ENCODE measurements around the gene RAPGEF4. TPM values are rescaled to one million over a fixed set of nuclear protein-coding genes. Genes with fewer than 3 reads are reported as not detected.

Gene RAPGEF4
- total and polyA plus RNA-seq, 2 of the 4 experiments (the other 2 are of a cell fraction), result 1.7 to 3.2 TPM

- CTCF ChIA-PET, result interaction anchor here (0.6 to 2.5 kb wide), 4 partner anchors 114 to 223 kb away, joined by 3 to 13 read pairs (median 4); no protein-coding TSS in a partner anchor
- POLR2A ChIA-PET (ENCODE audit: unreplicated experiment), result no interaction called here
Measured at GRCh38 chr2:172927641-172928357, 192.2 kb downstream of the RAPGEF4 start.

More at GRCh38 chr2:172927641-172928357, 192.2 kb downstream of the RAPGEF4 start:
- Histone ChIP-seq H2AK5ac (ENCODE audit: low read depth, low read length) (peak overlapping the region; percentile 41; the same call in 1 of the 2 replicates), H3K23ac (ENCODE audit: low read depth, low read length) (no peak overlapping the region), H4K8ac (ENCODE audit: low read depth in 2 of 2, low read length in 2 of 2) (peak overlapping the region in 1 of 2 experiments; percentile 47; a peak in 1 of 4 replicates), H2BK5ac (ENCODE audit: low read depth, low read length, poor library complexity, severe bottlenecking) (peak overlapping the region; percentile 59), H4K5ac (ENCODE audit: low read depth, low read length) (peak overlapping the region; percentile 59; the same call in 1 of the 2 replicates), H2AFZ (replicated peaks; ENCODE audit: low read length, poor library complexity) (no peak overlapping the region), H3K27me3 (ENCODE audit: control insufficient read depth, insufficient read depth, low read length) (no peaks in the 10 kb centered on the region), H3K9ac (ENCODE audit: low read depth, low read length) (no peak overlapping the region), H3K4me1 (ENCODE audit: control insufficient read depth, insufficient read depth, low read length) (peaks cover 7% of the 10 kb centered on the region), H2BK20ac (ENCODE audit: low read depth, low read length) (peak overlapping the region; percentile 61; the same call in 1 of the 2 replicates), H3K36me3 (ENCODE audit: control insufficient read depth, insufficient read depth, low read length) (no peaks in the 10 kb centered on the region), H2AK9ac (replicated peaks; ENCODE audit: low read depth, low read length, poor library complexity) (no peak overlapping the region), H3K27ac (ENCODE audit: insufficient read depth, low read length) (peak overlapping the region; percentile 28; the same call in 1 of the 2 replicates), H2BK120ac (ENCODE audit: low read depth, low read length) (peak overlapping the region; percentile 39), H3K4me3 (ENCODE audit: insufficient read depth, low read depth, low read length) (no peak overlapping the region), H3K18ac (ENCODE audit: low read depth, low read length) (peak overlapping the region; percentile 77; the same call in 1 of the 2 replicates), H3K4ac (ENCODE audit: low read depth, low read length) (peak overlapping the region; percentile 73), H3K14ac (replicated peaks; ENCODE audit: low read depth, low read length) (peak overlapping the region; percentile 58), H4K20me1 (ENCODE audit: insufficient read depth, low read length) (peaks cover 3% of the 10 kb centered on the region; the same call in 1 of the 2 replicates), H3K4me2 (ENCODE audit: low read depth, low read length) (peak overlapping the region; percentile 5), H3K9me3 (ENCODE audit: control insufficient read depth, insufficient read depth, low read length) (no peaks in the 10 kb centered on the region), H3K79me1 (ENCODE audit: low read depth in 1 of 2, low read length in 2 of 2) (no peaks in the 10 kb centered on the region), H3K56ac (ENCODE audit: extremely low read depth, insufficient read depth, low read length) (no peak overlapping the region), H3K9me1 (ENCODE audit: insufficient read depth, low read length) (no peaks in the 10 kb centered on the region), H2BK15ac (ENCODE audit: low read depth, low read length) (0 out of 3 replicates have a peak overlapping the region, but pooled peaks have one; percentile 36), H4K91ac (ENCODE audit: insufficient read depth, low read depth, low read length) (no peak overlapping the region; the same call in 1 of the 2 replicates)
- dilution Hi-C loops (cut with HindIII; ENCODE audit: low sequenced_read_pairs, unreplicated experiment) (no loop called here), in situ Hi-C loops (cut with MboI; ENCODE audit: low sequenced_read_pairs) (no loop called here), intact Hi-C loops (cut with micrococcal nuclease) (no loop called here)
- ATAC-seq (ENCODE audit: low read depth), result peak; percentile 67
- peak; percentile 88 for DNase-seq
- WGBS, 2 experiments (ENCODE audit: extremely low coverage in 2 of 2, insufficient read length in 1 of 2), result 53% methylated on average over 3 of the region's 8 CpGs; no CpG with 5 or more reads in 1 of the 2 experiments
- TF ChIP-seq CEBPB (IDR thresholded peaks at IDR 0.05; ENCODE audit: low read depth, low read length) (peak; percentile 30; the same call in 1 of the 2 replicates), USF2 (IDR thresholded peaks at IDR 0.05; ENCODE audit: low read depth, low read length) (no peak), RCOR1 (IDR thresholded peaks at IDR 0.05; ENCODE audit: insufficient replicate concordance, low read length) (peak; percentile 22), BHLHE40 (IDR thresholded peaks at IDR 0.05; ENCODE audit: low read depth, low read length) (peak; percentile 44; the same call in 1 of the 2 replicates)
- BruUV-seq (replicated peaks), result no TSS peak

Data from IMR-90 (cell line).